H9 (cell line): ENCODE data around the gene SNX22. TPM values are rescaled to one million over a fixed set of nuclear protein-coding genes. Genes with fewer than 3 reads are reported as not detected.
A peak's percentile ranks its signal among the peaks of the same experiment; 100 is the strongest.

ENCODE experiments used
- DNase-seq: peaks from one replicate; pipeline ENCODE4 v3.0.0-alpha.2; 2017
- H2AFZ ChIP-seq: one replicate; pipeline ENCODE4 v1.6.1; 2013; ENCODE audit warnings: mild to moderate bottlenecking, low read length, control low read depth, moderate library complexity
- H2AK5ac ChIP-seq: 2 replicates; pipeline ENCODE4 v1.6.1; 2013; ENCODE audit warnings: low read length, control low read depth, mixed read lengths; ENCODE audit not compliant: insufficient read length
- H2BK120ac ChIP-seq: one replicate; pipeline ENCODE4 v1.6.1; 2013; ENCODE audit warnings: low read depth, mild to moderate bottlenecking, low read length, control low read depth, inconsistent platforms; ENCODE audit not compliant: poor library complexity, severe bottlenecking
- H2BK12ac ChIP-seq: 2 replicates; pipeline ENCODE4 v1.6.1; 2013; ENCODE audit warnings: low read length, control low read depth, mixed read lengths, low read depth; ENCODE audit not compliant: insufficient read length
- H2BK15ac ChIP-seq: 2 replicates; pipeline ENCODE4 v1.6.1; 2013; ENCODE audit warnings: low read depth, low read length, control low read depth
- H2BK20ac ChIP-seq: one replicate; pipeline ENCODE4 v1.6.1; 2013; ENCODE audit warnings: low read depth, mild to moderate bottlenecking, low read length, control low read depth, inconsistent platforms; ENCODE audit not compliant: poor library complexity, severe bottlenecking
- H2BK5ac ChIP-seq: 2 replicates; pipeline ENCODE4 v1.6.1; 2013; ENCODE audit warnings: low read length, control low read depth, mixed read lengths; ENCODE audit not compliant: insufficient read length
- H3K14ac ChIP-seq: 2 replicates; pipeline ENCODE4 v1.6.1; 2013; ENCODE audit warnings: low read length, control low read depth; ENCODE audit not compliant: insufficient read depth
- H3K18ac ChIP-seq: 2 replicates; pipeline ENCODE4 v1.6.1; 2013; ENCODE audit warnings: low read depth, mild to moderate bottlenecking, mixed read lengths, low read length, control low read depth; ENCODE audit not compliant: insufficient read length
- H3K23ac ChIP-seq: 2 replicates; pipeline ENCODE4 v1.6.1; 2013; ENCODE audit warnings: low read length, control low read depth, mixed read lengths, low read depth; ENCODE audit not compliant: insufficient read length
- H3K23me2 ChIP-seq: 2 replicates; pipeline ENCODE4 v1.6.1; 2013; ENCODE audit warnings: low read depth, mild to moderate bottlenecking, mixed read lengths, low read length, control low read depth; ENCODE audit not compliant: insufficient read length, poor library complexity, severe bottlenecking
- H3K27ac ChIP-seq: 2 replicates; pipeline ENCODE4 v1.5.1; 2013; ENCODE audit warnings: low read length, control low read depth, mixed read lengths, low read depth; ENCODE audit not compliant: insufficient read length
- H3K27me3 ChIP-seq: 2 replicates; pipeline ENCODE4 v1.6.1; 2013; ENCODE audit warnings: low read length, control low read depth, inconsistent platforms; ENCODE audit not compliant: insufficient read depth
- H3K4ac ChIP-seq: 2 replicates; pipeline ENCODE4 v1.6.1; 2013; ENCODE audit warnings: low read depth, mild to moderate bottlenecking, control low read depth, inconsistent platforms, low read length, moderate library complexity
- H3K4me1 ChIP-seq: 2 replicates; pipeline ENCODE4 v1.6.1; 2013; ENCODE audit warnings: low read length, control low read depth, inconsistent platforms; ENCODE audit not compliant: insufficient read depth
- H3K4me2 ChIP-seq: 2 replicates; pipeline ENCODE4 v1.6.1; 2013; ENCODE audit warnings: low read length, control low read depth, mixed read lengths; ENCODE audit not compliant: insufficient read length, insufficient read depth
- H3K56ac ChIP-seq: 2 replicates; pipeline ENCODE4 v1.6.1; 2013; ENCODE audit warnings: low read depth, mild to moderate bottlenecking, mixed read lengths, low read length, control low read depth; ENCODE audit not compliant: insufficient read length
- H3K79me1 ChIP-seq: 2 replicates; pipeline ENCODE4 v1.6.1; 2013; ENCODE audit warnings: low read depth, mild to moderate bottlenecking, moderate library complexity, low read length, control low read depth, inconsistent platforms; ENCODE audit not compliant: insufficient read depth, poor library complexity, severe bottlenecking
- H3K79me2 ChIP-seq: 2 replicates; pipeline ENCODE4 v1.6.1; 2013; ENCODE audit warnings: low read length, control low read depth, inconsistent platforms; ENCODE audit not compliant: insufficient read depth
- H3K9ac ChIP-seq: 2 replicates; pipeline ENCODE4 v1.6.1; 2013; ENCODE audit warnings: low read length, control low read depth, mixed read lengths; ENCODE audit not compliant: insufficient read length; ENCODE audit errors: extremely low read depth
- H3K9me3 ChIP-seq: one replicate; pipeline ENCODE4 v1.6.1; 2013; ENCODE audit warnings: low read depth, low read length, inconsistent platforms; ENCODE audit not compliant: control insufficient read depth
- H3T11ph ChIP-seq: one replicate; pipeline ENCODE4 v1.6.1; 2013; ENCODE audit warnings: mild to moderate bottlenecking, low read length, control low read depth, inconsistent platforms
- H4K20me1 ChIP-seq: one replicate; pipeline ENCODE4 v1.6.1; 2013; ENCODE audit not compliant: control insufficient read depth, insufficient read length, insufficient read depth
- H4K5ac ChIP-seq: 2 replicates; pipeline ENCODE4 v1.6.1; 2013; ENCODE audit warnings: low read depth, mild to moderate bottlenecking, mixed read lengths, low read length, control low read depth; ENCODE audit not compliant: insufficient read length
- H4K8ac ChIP-seq: replicated peaks from 2 replicates; pipeline ENCODE4 v1.6.1; 2013; ENCODE audit warnings: low read length, control low read depth, mixed read lengths, low read depth; ENCODE audit not compliant: insufficient read length
- H4K91ac ChIP-seq: 2 replicates; pipeline ENCODE4 v1.6.1; 2013; ENCODE audit warnings: low read depth, mild to moderate bottlenecking, moderate library complexity, mixed read lengths, low read length, control low read depth; ENCODE audit not compliant: insufficient read length
- H3K27ac Mint-ChIP-seq, 3 experiments: 2 replicates in 2 of 3; 3 replicates in 1 of 3; pipeline ENCODE4 v1.8.0; 2020 to 2021; ENCODE audit warnings: mixed read lengths in 3 of 3, mild to moderate bottlenecking in 1 of 3, moderate library complexity in 1 of 3
- H3K27me3 Mint-ChIP-seq: 2 replicates; pipeline ENCODE4 v1.8.0; 2021; ENCODE audit warnings: low read depth, mild to moderate bottlenecking, moderate library complexity, mixed read lengths
- H3K36me3 Mint-ChIP-seq, 3 experiments: 2 replicates in 2 of 3; 3 replicates in 1 of 3; pipeline ENCODE4 v1.8.0; 2020 to 2021; ENCODE audit warnings: low read depth in 3 of 3, mixed read lengths in 3 of 3; ENCODE audit not compliant: insufficient read depth in 1 of 3
- H3K4me1 Mint-ChIP-seq, 2 experiments: 2 replicates each; pipeline ENCODE4 v1.8.0; 2020; ENCODE audit warnings: mixed read lengths in 2 of 2
- H3K4me3 Mint-ChIP-seq, 2 experiments: 2 replicates in 1 of 2; 3 replicates in 1 of 2; pipeline ENCODE4 v1.8.0; 2020 to 2021; ENCODE audit warnings: mild to moderate bottlenecking in 2 of 2, mixed read lengths in 2 of 2, moderate library complexity in 1 of 2
- H3K9me3 Mint-ChIP-seq, 2 experiments: 2 replicates in 1 of 2; 3 replicates in 1 of 2; pipeline ENCODE4 v1.8.0; 2020; ENCODE audit warnings: mild to moderate bottlenecking in 2 of 2, mixed read lengths in 2 of 2, moderate library complexity in 1 of 2
- CTCF ChIP-seq: fragments of 200-600 bp; sonication (generic); conservative IDR thresholded peaks from 3 replicates; pipeline ENCODE4 v1.8.0; 2021; ENCODE audit warnings: antibody characterized with exemption, mild to moderate bottlenecking
- WGBS: extraction: QIAGEN DNeasy Blood & Tissue Kit; methylation state at CpG from one replicate; pipeline ENCODE4 v1.1.7; 2013; ENCODE audit warnings: missing lambda C conversion rate, low lambda C conversion rate, mixed read lengths; ENCODE audit not compliant: insufficient read length; ENCODE audit errors: extremely low coverage; 5-methylcytosine and 5-hydroxymethylcytosine counted together
- total RNA-seq: library from RNA; stranded (reverse); gene quantifications from 2 replicates; pipeline ENCODE4 v1.2.1, GENCODE V29; 2021

The SNX22 gene
- total RNA-seq, 1 experiment from 2014 or later: 4.8 TPM

- H2BK120ac ChIP-seq: no peak overlapping the region
- H4K91ac ChIP-seq: no peak overlapping the region
- Mint-ChIP-seq H3K27me3 (no peaks in the 10 kb centered on the region), H3K4me1 (peaks cover 0 to 7% of the 10 kb centered on the region in 2 experiments; a peak in 1 of 4 replicates), H3K9me3 (no peaks in the 10 kb centered on the region), H3K4me3 (no peak overlapping the region), H3K27ac (peak overlapping the region in 1 of 3 experiments; percentile 41; a peak in 1 of 7 replicates), H3K36me3 (peaks cover 0 to 6% (median 0%) of the 10 kb centered on the region in 3 experiments; a peak in 3 of 7 replicates)
- H4K8ac ChIP-seq: no peak overlapping the region
- H2AK5ac ChIP-seq: no peak overlapping the region
- no peak overlapping the region for H3K9ac ChIP-seq
- H3K79me1 ChIP-seq: no peaks in the 10 kb centered on the region
- no peak for DNase-seq
- H3T11ph ChIP-seq: no peak overlapping the region
- H4K20me1 ChIP-seq: no peaks in the 10 kb centered on the region
- no peak overlapping the region for H3K27ac ChIP-seq
- H3K79me2 ChIP-seq: no peaks in the 10 kb centered on the region
- H3K4ac ChIP-seq: no peak overlapping the region
- no peaks in the 10 kb centered on the region for H3K9me3 ChIP-seq
- H3K4me1 ChIP-seq: no peaks in the 10 kb centered on the region
- no peaks in the 10 kb centered on the region for H3K23me2 ChIP-seq
- no CpG with 5 or more reads among the region's 6 CpGs for WGBS
- no peak overlapping the region for H2BK15ac ChIP-seq
- TF ChIP-seq CTCF: no peak
- no peaks in the 10 kb centered on the region for H3K27me3 ChIP-seq
- H2AFZ ChIP-seq: no peak overlapping the region
- no peak overlapping the region for H4K5ac ChIP-seq
- no peak overlapping the region for H3K56ac ChIP-seq
- H3K4me2 ChIP-seq: no peak overlapping the region
- no peak overlapping the region for H2BK20ac ChIP-seq
- H3K18ac ChIP-seq: no peak overlapping the region
- no peak overlapping the region for H2BK5ac ChIP-seq
- H2BK12ac ChIP-seq: no peak overlapping the region
- H3K23ac ChIP-seq: no peak overlapping the region
- H3K14ac ChIP-seq: no peak overlapping the region
These were observed 42.4 kb downstream of the SNX22 start for GRCh38 chr15:64193971-64194370.
